ENCODE data around the gene HINT3. TPM values are rescaled to one million over a fixed set of nuclear protein-coding genes. Genes with fewer than 3 reads are reported as not detected.
A peak's percentile ranks its signal among the peaks of the same experiment; 100 is the strongest.

Gene HINT3
- total RNA-seq, 4 donors from 2014 or later: 20.9 to 42.6 (median 28.9) TPM

DNA sequence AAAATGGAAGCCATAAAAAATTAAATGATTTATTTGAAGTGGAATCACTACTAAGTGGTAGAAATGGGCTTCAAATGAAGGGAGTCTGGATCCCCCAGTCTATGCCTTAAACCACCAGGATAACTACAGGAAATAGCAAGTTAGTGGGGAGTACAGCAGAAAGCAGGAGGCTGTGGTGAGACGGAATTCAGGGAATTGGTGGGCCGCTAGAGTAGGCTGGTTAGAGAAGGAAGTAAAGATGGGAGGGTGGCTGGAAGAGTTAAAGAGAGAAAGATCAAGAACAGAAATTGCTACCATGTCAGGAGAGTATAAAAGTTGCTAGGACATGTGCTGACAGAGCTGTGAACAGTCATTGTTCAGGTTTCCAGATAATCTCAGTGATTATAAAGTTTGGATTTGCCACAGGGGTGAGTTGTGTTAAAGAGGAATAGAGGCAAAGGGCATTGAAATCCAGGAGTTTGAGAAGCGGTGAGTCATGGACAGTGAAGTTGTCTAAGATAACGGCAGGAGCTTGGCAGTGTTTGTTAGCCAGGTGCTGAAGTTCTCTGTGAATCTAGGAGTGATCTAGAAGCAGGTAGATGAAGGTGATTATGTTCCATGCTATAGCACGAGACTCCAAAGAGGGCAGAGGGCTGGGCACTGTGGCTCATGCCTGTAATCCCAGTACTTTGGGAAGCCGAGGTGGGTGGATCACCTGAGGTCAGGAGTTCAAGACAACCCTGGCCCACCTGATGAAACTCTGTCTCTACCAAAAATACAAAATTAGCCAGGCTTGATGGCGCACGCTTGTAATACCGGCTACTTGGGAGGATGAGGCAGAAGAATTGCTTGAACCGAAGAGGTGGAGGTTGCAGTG, 13.7 kb upstream of the HINT3 start:
- intact Hi-C loops (cut with DNase I; ENCODE audit: low total_unique reads): no loop called here
- 60 to 62% methylated on average over 10 of the region's 10 CpGs for WGBS, 2 donors
- no peak overlapping the region for H3K4me3 ChIP-seq (ENCODE audit: low read depth, poor library complexity, severe bottlenecking)
- DNase-seq (ENCODE audit: low spot score in 2 of 2): no peak
- TF ChIP-seq, protein P1, sequence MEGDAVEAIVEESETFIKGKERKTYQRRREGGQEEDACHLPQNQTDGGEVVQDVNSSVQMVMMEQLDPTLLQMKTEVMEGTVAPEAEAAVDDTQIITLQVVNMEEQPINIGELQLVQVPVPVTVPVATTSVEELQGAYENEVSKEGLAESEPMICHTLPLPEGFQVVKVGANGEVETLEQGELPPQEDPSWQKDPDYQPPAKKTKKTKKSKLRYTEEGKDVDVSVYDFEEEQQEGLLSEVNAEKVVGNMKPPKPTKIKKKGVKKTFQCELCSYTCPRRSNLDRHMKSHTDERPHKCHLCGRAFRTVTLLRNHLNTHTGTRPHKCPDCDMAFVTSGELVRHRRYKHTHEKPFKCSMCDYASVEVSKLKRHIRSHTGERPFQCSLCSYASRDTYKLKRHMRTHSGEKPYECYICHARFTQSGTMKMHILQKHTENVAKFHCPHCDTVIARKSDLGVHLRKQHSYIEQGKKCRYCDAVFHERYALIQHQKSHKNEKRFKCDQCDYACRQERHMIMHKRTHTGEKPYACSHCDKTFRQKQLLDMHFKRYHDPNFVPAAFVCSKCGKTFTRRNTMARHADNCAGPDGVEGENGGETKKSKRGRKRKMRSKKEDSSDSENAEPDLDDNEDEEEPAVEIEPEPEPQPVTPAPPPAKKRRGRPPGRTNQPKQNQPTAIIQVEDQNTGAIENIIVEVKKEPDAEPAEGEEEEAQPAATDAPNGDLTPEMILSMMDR (IDR thresholded peaks at IDR 0.05): no peak
- TF ChIP-seq POLR2A (IDR thresholded peaks at IDR 0.05): no peak

- WGBS, 2 donors: 65 to 71% methylated on average over 4 of the region's 4 CpGs
- no peak overlapping the region for H3K4me3 ChIP-seq (ENCODE audit: low read depth, poor library complexity, severe bottlenecking)
- no peak for DNase-seq (ENCODE audit: low spot score in 2 of 2)
- intact Hi-C loops (cut with DNase I; ENCODE audit: low total_unique reads): no loop called here
- no peak for TF ChIP-seq POLR2A (IDR thresholded peaks at IDR 0.05)
- TF ChIP-seq, protein P1 (IDR thresholded peaks at IDR 0.05): no peak
Observed at GRCh38 chr6:125943528-125944433, 12.8 kb upstream of the HINT3 start.

DNA sequence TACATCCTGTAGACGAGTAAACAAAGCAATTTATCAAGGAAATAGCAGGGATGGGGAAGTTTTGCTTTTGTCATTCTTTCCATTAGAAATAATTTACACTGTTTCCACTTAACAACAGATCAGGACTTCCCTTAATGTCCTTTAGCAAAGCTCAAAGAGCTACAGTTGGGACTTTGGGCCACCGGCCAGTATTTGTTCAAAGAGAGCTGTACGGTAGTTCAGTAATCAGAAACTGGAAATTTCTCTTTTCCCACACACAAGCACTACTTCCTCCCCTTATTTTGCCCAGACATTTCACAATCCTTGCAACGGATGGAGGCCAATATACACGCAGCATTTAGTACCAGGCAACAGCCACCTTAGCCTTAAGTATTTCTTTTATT, 12.1 kb upstream of the HINT3 start:
- DNase-seq (ENCODE audit: low spot score in 2 of 2): peak in 1 of 2 donors; percentile 48
- intact Hi-C loops (cut with DNase I; ENCODE audit: low total_unique reads): no loop called here
- no peak overlapping the region for H3K4me3 ChIP-seq (ENCODE audit: low read depth, poor library complexity, severe bottlenecking)
- 11% methylated on average over 5 of the region's 5 CpGs for WGBS, 2 donors
- TF ChIP-seq, protein P1 (IDR thresholded peaks at IDR 0.05): no peak
- TF ChIP-seq POLR2A (IDR thresholded peaks at IDR 0.05): no peak

DNA sequence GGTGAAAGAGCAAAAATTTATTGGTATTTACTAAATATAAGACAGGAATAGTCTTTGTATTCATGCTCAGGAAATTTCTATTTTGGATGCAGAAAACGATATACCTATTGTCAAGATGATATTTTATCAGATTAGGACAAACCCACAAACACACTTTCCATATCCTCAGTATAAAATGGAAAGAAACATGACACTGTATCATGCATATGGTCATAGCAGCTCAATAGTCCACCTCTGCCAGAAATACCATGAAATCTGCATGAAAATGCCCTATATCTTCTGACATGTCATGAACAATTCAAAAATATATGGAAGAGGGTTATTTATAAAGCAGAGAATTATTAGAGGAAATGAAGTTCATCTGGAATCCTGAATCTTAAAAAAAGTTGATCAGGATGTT, 11.7 kb upstream of the HINT3 start:
- DNase-seq (ENCODE audit: low spot score in 2 of 2): no peak
- no peak overlapping the region for H3K4me3 ChIP-seq (ENCODE audit: low read depth, poor library complexity, severe bottlenecking)
- WGBS, 2 donors: 53 to 71% methylated on average over 1 of the region's 1 CpG
- TF ChIP-seq, protein P1 (IDR thresholded peaks at IDR 0.05): no peak
- TF ChIP-seq POLR2A (IDR thresholded peaks at IDR 0.05): no peak
- intact Hi-C loops (cut with DNase I; ENCODE audit: low total_unique reads): no loop called here

DNA sequence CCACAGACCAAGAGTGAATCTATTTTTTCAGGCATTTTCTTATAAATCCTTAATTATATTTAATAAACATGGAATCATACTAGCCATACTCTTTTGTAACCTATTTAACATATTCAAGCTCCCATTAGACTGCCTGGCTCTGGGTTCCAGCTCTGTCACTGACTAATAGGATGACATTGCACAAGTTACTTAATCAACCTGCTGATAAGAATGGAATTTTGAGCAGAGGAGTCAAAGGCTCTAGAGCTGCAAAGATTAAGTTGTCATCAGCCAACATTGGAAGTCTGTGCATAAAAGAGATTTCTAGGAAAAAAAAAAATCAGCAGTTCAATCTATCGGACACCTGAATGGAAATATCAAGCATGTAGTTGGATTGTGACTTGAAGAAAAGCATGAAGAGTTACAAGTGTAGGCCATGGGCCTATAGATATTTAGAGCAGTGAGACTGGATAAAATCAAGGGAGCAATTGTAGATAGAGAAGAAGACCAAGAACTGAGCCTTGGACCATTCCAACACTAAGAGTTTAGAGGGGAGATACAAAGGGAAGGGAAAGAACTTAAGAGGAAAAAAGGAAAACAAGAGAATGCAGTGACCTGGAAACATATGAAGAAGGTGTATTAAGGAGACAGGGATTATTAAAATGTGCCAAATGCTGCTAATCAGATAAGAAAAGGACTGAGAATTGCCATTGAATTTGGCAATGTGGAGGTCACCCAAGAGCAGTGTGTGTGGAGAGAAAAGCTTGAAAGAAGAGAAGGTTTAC, 11.0 kb upstream of the HINT3 start:
- H3K4me3 ChIP-seq (ENCODE audit: low read depth, poor library complexity, severe bottlenecking): no peak overlapping the region
- intact Hi-C loops (cut with DNase I; ENCODE audit: low total_unique reads): no loop called here
- no peak for DNase-seq (ENCODE audit: low spot score in 2 of 2)
- TF ChIP-seq POLR2A (IDR thresholded peaks at IDR 0.05): no peak
- TF ChIP-seq, protein P1 (IDR thresholded peaks at IDR 0.05): no peak
- WGBS, 2 donors: 59 to 65% methylated on average over 1 of the region's 1 CpG
